C4-2B (cell line): ENCODE data around the gene ADAMTS7.
"Not testable (repeated sequence)": the region's sequence is repeated elsewhere in the genome, so short reads cannot be mapped to it uniquely, and the experiment has no call there.

Experiments used
- H3K27ac ChIP-seq: fragments of 450-650 bp; 2 replicates; pipeline ENCODE4 v1.5.1; 2017
- ZFX ChIP-seq: fragments of 450-650 bp; IDR thresholded peaks from 2 replicates; pipeline ENCODE4 v1.6.1; 2017
- TF ChIP-seq, protein P1 (sequence below): fragments of 450-650 bp; conservative IDR thresholded peaks from 2 replicates; pipeline ENCODE4 v1.5.1; 2017; ENCODE audit warnings: mild to moderate bottlenecking

The ADAMTS7 gene

DNA sequence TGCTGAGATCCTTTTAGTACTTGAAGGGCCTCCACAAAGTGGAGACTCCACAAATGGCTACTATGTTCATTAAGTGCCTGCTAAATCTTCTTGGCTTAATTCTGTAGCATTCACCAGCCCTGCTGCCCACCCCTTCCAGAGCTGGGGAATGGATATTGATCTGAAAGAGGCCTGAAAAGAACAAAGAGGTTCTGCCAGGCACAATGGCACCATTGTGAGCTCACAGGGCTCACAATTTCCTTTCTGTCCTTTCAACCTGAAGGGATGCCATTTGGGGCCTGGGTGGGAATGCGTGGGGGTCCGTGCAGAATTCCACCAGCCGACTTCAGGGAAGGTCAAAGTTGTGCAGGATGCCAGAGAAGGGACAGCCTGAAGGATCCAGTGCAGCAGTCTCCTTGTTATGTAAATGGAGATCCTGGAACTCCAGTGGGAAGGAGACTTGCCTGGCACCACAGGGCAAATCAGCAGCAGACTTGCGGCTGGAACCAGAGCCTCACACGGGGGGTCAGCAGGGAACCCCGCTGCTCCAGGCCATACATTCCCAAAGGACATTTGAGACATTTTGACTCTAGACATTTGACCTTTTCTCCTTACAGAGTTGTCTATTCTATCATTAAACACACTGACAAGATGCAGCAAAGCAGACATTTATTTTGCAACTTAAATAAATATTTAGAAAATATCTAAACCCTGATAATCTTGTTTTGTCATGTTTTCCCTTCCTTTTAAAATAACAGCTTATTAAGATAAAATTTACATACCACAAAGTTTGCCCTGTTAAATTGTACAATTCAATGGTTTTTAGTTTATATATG lies 39.9 kb upstream of the ADAMTS7 start:
- no peak overlapping the region for H3K27ac ChIP-seq
- no peak for TF ChIP-seq ZFX
- TF ChIP-seq, protein P1, sequence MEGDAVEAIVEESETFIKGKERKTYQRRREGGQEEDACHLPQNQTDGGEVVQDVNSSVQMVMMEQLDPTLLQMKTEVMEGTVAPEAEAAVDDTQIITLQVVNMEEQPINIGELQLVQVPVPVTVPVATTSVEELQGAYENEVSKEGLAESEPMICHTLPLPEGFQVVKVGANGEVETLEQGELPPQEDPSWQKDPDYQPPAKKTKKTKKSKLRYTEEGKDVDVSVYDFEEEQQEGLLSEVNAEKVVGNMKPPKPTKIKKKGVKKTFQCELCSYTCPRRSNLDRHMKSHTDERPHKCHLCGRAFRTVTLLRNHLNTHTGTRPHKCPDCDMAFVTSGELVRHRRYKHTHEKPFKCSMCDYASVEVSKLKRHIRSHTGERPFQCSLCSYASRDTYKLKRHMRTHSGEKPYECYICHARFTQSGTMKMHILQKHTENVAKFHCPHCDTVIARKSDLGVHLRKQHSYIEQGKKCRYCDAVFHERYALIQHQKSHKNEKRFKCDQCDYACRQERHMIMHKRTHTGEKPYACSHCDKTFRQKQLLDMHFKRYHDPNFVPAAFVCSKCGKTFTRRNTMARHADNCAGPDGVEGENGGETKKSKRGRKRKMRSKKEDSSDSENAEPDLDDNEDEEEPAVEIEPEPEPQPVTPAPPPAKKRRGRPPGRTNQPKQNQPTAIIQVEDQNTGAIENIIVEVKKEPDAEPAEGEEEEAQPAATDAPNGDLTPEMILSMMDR: no peak

DNA sequence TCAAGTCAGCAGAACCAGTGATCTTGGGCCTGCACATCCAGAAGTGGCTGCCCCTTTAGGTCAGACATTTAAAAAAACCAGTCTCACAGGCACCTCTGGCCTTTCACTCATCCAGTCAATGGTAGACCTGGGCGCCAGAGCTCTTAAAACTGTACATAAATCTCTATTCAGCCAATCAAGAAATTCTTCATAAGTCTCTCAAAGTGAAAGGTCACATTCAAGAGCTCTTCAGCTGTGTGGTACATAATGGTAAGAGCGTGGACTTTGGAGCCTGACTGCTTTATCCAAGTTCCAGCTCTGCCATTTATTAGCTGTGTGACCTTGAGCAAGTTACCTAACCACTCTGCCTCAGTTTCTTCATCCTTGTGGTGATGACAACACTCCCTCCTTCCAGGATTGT lies 39.1 kb upstream of the ADAMTS7 start:
- TF ChIP-seq ZFX: no peak
- TF ChIP-seq, protein P1: no peak

DNA sequence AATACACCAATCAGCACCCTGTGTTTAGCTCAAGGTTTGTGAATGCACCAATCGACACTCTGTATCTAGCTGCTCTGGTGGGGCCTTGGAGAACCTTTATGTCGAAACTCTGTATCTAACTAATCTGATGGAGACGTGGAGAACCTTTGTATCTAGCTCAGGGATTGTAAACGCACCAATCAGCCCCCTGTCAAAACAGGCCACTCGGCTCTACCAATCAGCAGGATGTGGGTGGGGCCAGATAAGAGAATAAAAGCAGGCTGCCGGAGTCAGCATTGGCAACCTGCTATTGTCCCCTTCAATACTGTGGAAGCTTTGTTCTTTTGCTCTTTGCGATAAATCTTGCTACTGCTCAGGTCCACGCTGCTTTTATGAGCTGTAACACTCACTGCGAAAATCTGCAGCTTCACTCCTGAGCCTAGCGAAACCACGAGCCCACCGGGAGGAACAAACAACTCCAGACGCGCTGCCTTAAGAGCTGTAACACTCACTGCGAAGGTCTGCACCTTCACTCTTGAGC lies 36.2 kb upstream of the ADAMTS7 start:
- H3K27ac ChIP-seq: not testable (repeated sequence)

More for the DNA sequence above, 39.1 kb upstream of the ADAMTS7 start:
- H3K27ac ChIP-seq: no peak overlapping the region

DNA sequence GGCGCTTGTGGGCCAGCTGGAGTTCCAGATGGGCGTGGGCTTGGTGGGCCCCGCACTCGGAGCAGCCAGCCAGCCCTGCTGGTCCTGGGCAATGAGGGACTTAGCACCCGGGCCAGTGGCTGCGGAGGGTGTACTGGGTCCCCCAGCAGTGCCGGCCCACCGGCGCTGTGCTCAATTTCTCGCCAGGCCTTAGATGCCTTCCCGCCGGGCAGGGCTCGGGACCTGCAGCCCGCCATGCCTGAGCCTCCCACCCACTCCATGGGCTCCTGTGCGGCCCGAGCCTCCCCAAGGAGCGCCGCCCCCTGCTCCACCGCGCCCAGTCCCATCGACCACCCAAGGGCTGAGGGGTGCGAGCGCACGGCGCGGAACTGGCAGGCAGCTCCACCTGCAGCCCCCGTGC lies 35.6 kb upstream of the ADAMTS7 start:
- H3K27ac ChIP-seq: not testable (repeated sequence)

DNA sequence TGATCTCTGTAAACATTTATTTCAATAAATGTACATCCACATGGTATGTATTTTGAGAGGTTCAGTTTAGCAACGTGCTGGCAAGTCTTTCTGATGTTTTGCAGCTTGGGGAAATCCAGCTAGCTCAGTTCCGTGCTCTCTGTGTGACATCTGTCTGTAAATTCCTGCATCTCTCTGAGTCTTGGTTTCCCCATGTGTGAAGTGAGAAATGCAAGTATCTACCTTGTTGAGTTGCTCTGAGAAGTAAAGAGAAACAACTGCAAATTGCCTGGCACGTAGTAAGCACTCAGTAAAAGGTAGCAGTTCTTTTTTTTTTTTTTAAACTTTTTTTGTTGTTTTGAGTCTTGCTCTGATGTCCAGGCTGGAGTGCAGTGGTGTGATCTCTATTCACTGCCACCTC lies 31.3 kb upstream of the ADAMTS7 start:
- TF ChIP-seq, protein P1: no peak
- no peak for TF ChIP-seq ZFX
- no peak overlapping the region for H3K27ac ChIP-seq

DNA sequence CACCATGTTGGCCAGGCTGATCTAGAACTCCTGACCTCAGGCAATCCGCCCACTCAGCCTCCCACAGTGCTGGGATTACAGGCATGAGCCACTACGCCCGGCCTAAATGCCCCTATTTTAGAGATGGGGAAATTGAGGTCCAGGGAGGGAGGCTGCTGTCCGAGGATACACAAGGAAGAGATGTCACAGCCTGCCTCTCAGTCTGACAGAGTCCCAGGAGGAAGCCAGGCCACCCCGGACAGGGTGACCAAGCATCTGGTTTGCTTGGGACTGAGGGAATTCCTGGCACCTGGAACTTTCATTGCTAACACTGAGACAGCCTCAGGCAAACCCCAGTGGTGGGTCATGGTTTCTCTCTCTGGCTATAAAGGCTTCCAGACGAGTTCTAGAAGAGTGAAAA lies 30.6 kb upstream of the ADAMTS7 start:
- no peak for TF ChIP-seq ZFX
- TF ChIP-seq, protein P1: no peak
- no peak overlapping the region for H3K27ac ChIP-seq

DNA sequence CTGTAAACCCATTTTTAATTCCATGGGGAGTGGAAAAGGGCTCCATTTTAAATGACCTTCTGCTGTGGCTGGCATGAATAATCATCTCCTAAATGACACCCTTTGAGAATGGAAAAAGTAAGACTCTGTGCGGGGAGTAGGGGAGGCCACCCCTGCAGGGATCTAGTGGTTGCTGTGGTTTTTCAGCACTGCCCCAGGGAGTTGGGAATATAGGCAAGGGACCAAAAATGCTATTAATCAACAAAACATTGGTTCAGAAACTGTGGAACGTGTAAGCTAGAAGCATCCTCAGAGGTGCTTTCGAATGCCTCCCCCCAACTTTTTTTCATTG lies 30.1 kb upstream of the ADAMTS7 start:
- no peak overlapping the region for H3K27ac ChIP-seq
- no peak for TF ChIP-seq ZFX
- TF ChIP-seq, protein P1: no peak

DNA sequence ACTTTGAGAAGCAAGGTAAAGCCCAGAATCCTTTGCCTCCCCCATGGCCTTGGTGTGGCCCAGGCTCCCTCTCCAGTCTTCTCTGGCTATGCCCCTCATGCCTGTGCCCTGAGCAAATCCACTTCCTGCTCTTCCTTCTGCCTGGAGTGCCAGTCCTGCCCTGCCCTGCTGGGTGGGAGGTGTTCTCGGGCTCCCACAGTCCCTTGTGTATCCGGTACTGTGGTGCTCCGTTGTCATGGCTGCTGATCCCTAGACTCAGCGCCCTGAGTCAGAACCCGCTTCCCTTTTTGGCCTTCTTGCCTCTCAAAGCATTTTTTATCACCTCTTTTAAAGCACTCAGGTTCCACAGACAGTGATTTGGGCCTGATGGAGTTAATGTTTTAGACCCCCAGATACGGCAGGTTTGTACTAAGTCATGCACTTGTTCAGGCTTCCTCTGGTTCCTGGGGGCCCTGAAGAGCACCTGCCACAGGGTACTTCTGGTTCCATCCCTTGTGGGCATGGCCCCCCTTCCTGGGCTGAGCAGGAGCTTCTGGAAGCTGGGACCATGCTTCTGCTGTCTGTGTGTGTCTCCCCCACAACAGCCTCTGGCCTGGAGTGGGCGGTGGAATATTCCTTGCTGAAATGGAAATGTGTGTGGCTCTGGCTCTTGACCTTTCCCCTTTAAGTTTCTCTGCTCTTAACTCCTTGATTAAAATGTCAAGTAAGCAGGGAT lies 29.6 kb upstream of the ADAMTS7 start:
- TF ChIP-seq, protein P1: no peak
- no peak for TF ChIP-seq ZFX
- H3K27ac ChIP-seq: no peak overlapping the region

DNA sequence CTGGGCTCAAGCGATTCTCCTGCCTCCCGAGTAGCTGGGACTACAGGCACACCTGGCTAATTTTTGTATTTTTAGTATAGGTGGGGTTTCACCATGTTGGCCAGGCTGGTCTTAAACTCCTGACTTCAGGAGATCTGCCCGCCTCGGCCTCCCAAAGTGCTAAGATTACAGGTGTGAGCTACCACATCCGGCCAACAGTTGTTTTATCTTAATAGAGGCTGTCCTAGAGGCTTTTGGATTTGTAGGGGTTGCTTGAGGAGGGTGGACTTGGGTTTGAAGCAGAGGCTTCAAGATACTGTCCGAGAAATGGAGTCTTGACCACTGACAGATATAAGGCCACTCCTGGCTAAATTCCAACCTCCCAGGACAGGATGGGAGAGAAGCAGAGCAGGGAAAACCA lies 27.9 kb upstream of the ADAMTS7 start:
- H3K27ac ChIP-seq: not testable (repeated sequence)
